NCI-H1092 (cell line): ENCODE results near the gene SMIM27.
"Not testable (repeated sequence)": the region's sequence is repeated elsewhere in the genome, so short reads cannot be mapped to it uniquely, and the experiment has no call there.

Source experiments
- DNase-seq: peaks from one replicate; lab custom pipeline; 2025; lab: John Stamatoyannopoulos, UW

SMIM27 gene

GRCh38 chr9:32599021-32599420 is 46.9 kb downstream of the SMIM27 start:
- not testable (repeated sequence) for DNase-seq
